ENCODE measurements around the gene GPD1.

DNA sequence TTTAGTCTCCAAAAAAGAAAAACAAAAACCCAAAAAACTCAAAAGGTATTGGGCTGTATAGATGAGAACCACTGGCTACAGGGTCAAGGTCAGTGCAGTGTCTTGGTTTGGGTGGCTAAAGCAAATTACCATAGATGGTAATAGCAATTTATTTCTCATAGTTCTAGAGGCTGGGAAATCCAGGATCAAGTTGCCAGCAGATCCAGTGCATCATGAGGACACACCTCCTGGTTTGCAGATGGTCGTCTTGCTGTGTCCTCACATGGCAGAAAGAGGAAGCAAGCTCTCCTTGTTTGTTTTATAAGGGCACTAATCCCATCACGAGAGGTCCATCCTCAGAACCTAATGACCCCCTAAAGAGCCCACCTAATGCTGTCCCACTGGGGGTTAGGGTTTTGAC lies 19.4 kb downstream of the GPD1 start:
- TF ChIP-seq POLR2AphosphoS5 (IDR thresholded peaks at IDR 0.05; ENCODE audit: borderline replicate concordance, low read depth, low read length) (no peak), EZH2 (IDR thresholded peaks at IDR 0.05) (no peak)

All from SK-N-MC (cell line).